GDM1 (cell line): ENCODE results near the gene CD274.
"Not testable (repeated sequence)": the region's sequence is repeated elsewhere in the genome, so short reads cannot be mapped to it uniquely, and the experiment has no call there.

Experiments used
- DNase-seq: peaks from one replicate; lab custom pipeline; 2025; lab: John Stamatoyannopoulos, UW

The CD274 gene

DNA sequence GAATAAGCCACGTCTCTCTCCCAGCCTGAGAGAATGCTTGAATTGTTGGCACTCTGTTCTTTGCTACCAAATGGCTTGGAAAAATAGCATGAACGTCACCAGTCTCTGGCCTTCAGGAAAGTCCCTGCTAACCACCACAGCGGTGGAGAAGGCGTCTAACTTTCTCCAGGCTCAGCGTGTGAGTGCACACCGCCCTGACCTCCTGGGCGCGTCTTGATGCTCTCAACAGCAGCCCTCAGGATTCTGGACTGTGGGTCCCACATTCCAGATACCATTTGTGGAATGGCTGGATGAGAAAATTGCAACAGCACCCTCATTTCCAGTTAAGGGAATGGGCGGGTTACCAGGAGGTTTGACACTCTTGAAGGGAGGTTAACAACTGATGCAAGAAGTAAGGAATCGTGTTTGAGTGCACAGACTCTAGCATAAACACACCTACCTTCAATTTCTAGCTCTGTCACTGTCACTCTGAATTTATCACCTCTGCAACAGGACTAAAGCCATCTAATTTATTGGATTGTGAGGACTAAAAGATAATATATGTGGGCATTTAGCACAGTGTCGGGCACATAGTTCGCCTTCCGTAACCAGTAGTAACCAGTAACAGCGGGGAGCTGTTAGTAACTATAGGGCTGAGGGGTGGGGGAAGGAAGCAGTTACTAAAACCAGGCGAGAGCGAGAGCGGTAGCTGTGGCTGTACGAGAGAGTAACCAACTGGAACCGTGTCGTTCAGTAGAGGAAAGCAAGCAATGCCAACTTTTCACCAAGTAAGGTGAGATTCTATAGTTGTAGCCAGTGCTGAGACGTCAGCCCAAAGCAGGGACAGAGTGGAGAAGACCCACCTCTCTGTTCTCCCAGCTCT lies 11.8 kb upstream of the CD274 start:
- DNase-seq: no peak

DNA sequence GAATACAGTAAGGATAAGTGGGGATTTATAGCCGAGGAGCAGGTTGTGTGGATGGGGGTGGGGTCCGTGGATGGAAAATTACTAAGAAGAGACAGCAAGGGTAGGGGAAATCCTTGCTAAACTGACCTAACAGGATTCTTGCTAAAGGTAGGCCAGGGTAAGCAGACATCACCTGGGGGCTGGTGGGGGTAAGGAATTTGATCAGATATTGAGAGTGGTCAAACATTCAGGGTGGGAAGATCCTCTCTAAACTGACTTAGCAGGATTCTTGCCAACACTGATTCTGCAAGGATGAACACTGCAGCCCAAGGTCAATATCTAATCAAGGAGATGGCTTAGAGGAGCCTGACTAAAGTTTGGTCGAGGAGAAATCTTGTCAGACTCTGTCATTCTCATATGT lies 9.9 kb upstream of the CD274 start:
- no peak for DNase-seq

DNA sequence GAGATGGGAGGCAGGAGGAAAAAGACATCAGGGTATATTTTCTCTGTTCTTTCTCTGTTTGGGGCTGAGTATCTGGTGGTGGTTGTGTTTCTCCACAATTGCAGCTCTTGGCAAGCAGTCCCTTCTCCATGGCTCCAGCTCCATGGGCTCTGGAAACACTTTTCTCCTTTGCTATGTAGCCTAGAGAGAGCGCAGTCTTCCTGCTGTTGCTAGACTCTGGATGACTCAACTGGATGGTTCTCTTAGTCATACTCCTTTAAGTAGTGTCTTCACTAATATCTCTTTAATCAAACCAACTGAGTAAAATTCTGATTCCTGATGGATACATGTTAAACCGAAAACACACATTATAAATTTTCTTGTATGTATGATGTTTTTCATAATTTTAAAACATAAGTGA lies 9.3 kb upstream of the CD274 start:
- DNase-seq: no peak

DNA sequence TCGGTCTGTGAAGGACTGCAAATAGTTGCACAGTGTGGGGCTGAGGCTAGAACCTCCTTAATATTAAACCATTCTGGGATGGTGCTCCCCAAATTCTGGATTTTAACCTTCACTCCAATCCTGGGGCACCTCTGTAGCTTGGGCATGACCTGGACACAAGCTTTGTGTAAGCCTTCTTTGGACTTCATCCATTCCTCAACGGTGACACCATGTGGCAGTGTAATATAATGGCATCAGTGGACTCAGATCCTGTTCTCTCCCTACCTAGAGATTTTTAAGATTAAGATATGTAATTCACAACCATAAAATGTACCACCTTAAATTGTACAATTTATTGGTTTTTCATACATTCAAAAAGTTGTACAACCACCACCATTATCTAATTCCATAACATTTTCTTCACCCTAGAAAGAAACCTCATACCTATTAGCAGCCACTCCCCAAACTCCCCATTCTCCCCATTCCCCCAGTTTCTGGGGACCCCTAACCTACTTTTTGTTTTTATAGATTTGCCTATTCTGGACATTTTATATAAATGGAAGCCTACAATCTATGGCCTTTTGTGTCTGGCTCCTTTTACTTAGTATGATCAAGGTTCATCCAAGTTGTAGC lies 7.8 kb upstream of the CD274 start:
- DNase-seq: no peak

DNA sequence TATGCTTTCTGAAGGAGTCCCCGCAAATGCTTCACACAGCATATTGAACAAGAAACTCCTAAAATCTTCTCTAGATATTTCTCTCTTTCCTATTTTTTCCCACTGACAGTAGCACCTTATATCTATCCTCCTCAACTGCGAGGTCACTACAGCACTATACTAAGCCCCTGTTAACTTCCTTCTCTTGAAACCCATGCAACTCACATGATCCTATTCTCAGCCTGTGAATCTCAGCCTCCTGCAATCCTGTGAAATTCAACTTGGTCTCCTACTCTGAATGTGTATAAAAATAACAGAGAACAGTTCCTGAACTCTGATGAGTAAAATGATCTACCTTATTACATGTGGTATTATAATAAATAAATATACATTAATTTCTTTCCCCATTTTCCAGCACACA lies 6.5 kb upstream of the CD274 start:
- no peak for DNase-seq

DNA sequence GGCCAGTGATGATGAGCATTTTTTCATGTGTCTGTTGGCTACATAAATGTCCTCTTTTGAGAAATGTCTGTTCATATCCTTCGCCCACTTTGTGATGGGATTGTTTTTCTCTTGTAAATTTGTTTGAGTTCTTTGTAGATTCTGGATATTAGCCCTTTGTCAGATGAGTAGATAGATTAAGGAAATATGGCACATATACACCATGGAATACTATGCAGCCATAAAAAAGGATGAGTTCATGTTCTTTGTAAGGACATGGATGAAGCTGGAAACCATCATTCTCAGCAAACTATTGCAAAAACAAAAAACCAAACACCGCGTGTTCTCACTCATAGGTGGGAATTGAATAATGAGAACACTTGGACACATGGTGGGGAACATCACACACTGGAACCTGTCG lies 5.2 kb upstream of the CD274 start:
- not testable (repeated sequence) for DNase-seq

DNA sequence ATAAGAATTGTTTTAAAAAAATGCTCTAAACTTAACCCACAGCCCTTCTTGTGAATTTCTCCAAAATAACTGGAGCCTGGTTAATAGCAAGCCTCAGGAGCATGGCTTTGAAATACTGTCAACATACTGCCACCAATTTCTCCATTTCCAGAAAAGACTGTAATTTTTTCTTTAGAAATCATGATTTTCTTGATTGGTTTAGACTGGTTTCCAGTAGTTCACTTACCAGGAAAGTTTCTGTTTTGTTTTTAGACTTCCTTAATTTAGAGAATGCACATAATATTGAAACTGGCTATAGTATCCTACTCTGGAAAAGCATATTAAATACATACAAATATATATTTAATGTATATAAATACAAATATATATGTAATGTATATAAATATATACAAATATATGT lies 4.5 kb upstream of the CD274 start:
- no peak for DNase-seq

DNA sequence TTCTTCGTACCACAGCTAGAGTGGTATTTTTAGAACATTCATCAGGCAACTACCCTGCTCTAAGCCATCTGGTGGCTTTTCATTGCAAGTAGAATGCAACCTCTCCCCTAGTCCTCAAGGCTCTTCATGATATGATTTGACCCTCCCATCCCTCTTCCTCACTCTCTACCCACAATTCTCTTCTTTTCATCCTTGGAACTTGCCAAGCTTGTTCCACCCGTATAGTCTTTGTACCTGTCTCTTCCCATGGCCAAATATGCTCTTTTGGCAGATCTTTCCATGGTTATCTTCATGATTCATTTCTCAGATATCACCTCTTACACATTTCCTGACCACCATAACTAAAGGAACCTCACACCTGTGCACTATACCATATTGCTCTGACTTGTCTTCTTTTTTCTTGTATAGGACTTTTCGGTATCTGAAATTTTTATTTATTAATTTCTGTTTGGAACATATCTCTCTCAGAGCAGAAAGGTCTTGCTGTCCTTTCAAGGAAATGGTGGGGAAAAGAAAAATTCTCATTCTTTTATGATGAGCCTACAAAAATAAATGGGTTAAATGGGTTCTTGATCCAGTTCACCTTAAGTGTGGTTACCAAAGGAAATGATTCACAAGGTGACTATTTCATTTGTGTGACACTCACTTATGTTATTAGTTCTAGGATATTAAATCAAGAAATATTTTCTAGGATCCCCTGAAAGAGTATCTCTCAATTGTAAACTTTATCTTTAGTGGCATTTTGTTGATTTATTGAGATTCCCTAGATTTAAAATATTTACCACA lies 3.7 kb upstream of the CD274 start:
- DNase-seq: no peak

DNA sequence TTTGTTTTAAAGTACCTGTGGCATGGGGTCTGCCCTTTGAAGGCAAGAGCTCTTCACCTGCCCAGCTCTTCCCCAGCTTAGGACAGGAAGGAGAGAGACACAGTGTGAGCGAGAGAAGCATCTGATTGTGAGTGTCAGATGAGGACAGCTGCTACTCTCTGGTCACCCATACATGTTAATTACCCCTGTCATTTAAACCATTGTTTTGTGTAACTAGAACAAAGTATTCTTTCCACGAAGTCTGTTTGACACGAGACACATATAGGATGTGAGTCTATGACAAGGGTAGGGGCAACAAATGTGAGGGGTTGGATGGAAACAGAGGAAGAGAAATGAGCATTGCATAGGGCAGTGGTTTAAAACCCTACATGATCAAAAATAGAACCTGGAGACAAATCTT lies 3.0 kb upstream of the CD274 start:
- DNase-seq: no peak

DNA sequence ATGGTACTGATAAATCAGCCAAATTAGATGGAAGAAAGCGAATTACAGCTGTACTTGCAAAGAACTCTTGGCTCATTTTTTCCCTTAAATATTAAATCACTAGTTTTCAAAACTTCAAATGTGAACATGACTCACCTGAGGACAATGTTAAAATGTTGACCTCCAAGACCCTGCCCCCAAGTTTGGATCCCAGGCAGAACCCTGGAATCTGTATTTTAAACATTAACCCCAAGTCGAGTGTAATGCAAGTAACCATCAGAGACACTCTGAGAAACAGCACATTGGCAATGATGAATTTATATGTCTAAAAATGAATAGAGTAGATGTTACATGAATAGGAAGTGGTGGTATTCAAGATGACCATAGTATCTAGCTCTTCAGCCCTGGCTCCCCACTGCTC lies 2.3 kb upstream of the CD274 start:
- DNase-seq: no peak

DNA sequence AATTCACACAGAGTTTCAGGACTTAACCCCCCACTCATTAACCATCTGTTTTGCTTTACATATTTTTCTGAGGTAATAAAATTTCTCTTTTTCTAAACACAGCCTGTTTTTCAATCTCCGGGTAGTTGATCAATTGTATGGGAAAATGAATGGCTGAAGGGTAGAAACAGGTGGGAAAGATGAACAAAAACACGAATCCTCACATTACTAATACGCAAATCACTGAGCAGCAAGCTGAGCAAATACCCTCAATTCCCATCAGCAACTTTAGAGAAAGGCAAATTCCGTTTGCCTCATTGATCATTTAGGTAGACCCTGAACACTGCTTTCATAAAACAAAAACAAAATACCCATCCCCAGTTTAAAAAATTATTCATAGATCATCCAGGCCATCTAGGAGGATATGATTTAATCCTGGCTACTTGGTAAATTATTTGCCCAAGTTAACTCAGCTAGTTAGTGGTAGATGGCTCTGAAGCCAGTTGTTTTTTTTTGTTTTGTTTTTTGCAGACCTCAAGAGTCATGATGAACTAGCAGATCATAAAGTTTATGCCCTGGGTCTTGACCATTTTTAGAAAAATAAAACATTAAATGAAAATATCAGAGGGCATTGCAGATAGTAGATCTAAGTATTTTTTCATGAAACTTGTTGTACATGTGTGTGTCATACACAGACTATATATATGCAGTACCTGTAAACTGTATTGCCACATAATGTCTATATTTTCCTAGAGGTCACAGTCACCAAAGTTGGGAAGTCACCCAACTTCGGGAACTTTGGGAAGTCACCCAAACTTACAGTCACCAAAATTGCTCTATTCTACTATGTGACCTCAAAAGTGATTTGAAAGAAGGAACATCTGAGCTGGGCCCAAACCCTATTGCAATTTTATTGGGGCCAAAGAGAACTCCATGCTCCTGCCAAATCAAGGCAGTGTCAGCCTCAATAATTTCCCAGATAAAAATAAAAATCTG lies 1.6 kb upstream of the CD274 start:
- no peak for DNase-seq

DNA sequence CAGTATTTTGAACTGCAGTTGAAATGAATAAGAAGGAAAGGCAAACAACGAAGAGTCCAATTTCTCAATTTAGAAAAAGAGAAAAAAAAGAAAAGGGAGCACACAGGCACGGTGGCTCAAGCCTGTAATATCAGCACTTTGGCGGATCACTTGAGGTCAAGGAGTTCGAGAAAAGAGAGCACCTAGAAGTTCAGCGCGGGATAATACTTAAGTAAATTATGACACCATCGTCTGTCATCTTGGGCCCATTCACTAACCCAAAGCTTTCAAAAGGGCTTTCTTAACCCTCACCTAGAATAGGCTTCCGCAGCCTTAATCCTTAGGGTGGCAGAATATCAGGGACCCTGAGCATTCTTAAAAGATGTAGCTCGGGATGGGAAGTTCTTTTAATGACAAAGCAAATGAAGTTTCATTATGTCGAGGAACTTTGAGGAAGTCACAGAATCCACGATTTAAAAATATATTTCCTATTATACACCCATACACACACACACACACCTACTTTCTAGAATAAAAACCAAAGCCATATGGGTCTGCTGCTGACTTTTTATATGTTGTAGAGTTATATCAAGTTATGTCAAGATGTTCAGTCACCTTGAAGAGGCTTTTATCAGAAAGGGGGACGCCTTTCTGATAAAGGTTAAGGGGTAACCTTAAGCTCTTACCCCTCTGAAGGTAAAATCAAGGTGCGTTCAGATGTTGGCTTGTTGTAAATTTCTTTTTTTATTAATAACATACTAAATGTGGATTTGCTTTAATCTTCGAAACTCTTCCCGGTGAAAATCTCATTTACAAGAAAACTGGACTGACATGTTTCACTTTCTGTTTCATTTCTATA lies 602 bp upstream of the CD274 start:
- DNase-seq: no peak

DNA sequence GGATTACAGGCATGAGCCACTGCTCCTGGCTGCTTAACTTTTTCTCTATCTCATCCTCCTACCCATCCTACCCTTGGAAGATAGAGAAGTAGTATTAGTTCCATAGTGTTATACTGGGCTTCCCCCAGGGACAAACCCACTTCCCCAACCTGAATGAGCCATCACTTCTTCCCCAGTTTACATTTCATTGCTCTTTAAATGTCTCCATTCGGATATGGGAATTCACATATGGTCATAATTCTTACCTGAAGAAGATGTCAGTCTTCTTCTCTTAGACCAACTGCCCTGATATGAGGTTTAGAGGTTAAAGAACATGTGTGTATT lies 1.9 kb downstream of the CD274 start:
- no peak for DNase-seq

DNA sequence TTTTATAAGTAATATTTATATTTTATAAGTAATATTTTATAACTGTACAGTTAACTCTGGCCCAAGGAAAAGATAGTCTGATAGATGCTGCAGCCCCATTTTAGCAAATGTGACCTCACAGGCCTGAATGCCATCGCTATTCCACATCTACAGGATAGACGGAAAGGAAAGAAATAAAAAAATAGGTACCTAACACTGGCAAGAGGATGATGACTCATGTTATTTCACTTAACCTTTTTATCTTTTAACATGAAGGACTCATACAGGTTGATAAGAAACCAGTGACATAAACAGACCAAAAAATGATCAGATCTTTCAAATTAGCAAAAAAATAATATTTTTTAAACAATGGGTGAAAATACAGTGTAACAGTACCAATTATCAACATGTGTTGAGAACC lies 2.7 kb downstream of the CD274 start:
- DNase-seq: no peak

DNA sequence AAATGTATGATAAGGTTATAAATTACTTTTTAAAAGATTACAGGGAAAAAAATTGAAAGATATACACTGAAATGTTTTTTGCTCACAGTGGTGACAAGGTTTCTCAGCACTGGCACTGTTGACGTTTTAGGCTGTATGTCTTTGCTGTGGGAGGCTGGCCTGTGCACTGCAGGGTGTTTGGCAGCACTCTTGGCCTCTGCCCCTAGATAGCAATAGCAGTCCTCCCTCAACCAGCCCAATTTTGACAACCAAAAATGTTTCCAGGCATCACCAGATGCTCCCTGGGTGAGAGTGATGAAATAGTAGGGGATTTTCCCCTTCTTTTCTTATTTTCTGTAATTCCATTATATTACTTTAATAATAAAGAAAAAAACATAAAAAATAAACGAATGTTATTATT lies 3.3 kb downstream of the CD274 start:
- no peak for DNase-seq

DNA sequence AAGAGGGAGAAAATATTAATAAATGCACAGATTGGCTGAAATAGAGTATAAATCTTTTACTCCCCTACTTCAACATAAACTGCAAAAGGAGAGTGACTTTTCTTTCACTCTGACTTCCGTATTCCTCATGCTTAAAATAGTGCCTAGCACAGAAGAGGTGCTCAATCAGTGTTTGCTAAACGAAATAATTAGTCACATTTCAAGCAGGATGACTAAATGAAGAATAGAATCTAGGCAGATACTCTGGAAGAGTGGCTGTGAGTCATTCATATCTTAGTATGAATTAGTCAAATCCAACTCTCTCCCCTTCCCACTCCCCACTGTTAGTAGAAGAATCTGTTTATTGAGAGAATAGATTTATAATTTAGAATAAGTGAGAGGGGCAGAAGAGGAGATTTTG lies 4.8 kb downstream of the CD274 start:
- no peak for DNase-seq

DNA sequence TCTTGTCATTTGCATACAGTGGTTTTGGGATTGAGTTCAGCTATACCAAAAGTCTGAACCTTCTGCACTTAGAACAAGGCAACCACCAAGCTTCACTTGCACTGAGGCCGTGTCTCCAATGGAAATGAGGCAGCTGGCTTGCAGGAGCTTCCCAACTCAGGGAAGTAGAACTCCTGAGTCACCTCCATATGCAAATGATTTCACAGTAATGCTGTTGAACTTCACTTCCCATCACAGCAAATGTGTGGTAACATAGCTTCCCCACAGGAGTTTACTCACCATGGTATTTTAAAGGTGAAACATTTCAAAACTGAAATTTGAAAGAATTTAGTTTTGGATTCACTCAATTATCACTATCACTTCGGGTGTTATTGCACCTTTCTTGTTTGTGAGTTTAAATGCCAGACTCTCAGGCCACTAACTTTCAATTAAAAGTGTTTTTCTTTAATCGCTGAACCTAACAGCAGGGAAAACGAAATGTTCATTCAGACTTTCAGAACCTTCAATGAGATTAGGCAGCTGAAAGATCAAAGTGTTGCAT lies 9.0 kb downstream of the CD274 start:
- no peak for DNase-seq

DNA sequence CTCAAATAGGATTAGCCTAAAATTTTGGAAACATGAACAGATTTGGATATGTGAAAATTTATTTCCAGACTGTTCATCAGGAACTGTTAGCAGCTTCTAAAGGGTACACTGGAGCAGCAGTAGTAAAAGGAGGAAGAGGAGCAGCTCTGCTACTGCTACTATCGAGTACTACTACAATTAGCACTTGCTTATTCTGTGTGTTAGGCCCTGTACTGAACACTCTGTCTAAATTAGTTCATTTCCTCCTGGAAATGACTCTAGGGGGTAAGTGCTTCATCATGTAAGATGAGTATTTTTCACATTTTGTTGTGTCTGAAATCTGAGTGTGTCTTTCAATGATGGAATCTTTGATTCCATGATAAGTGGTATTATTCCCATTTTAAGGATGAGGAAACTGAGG lies 9.8 kb downstream of the CD274 start:
- no peak for DNase-seq

DNA sequence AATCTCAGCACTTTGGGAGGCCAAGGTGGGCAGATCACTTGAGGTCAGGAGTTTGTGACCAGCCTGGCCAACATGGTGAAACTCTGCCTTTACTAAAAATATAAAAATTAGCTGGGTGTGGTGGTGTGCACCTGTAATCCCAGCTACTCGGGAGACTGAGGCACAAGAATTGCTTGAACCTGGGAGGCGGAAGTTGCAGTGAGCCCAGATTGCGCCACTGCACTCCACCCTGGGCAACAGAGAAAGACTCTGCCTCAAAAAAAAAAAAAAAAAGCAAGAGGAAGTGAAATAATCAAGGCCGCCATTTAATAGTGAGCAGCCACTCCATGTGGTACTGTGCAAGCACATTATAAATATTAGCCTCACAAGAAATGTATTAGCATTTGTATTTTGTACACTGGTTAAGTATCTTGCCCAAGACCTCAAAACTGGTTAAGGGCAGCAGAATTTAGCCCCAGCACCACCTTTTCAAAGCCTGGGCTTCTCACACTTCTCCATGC lies 14.5 kb downstream of the CD274 start:
- not testable (repeated sequence) for DNase-seq

DNA sequence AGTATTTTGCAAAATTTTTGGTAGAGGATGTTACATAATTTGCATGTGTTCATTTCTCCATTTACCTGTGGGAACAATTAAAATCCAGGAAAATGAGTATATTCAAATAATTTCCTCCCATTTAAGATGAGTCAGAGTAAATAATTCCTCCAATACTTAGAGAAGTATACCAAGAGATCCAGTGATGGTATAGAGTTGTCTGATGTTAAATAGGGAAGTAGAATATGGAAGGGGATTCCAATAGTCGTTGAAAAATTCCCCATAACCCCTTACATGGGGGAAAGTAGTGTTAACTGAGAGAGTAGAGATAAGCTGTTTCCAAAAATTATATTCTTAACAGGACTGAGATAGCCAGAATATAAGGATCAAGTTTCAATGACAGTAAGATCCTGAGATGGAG lies 15.7 kb downstream of the CD274 start:
- DNase-seq: no peak

DNA sequence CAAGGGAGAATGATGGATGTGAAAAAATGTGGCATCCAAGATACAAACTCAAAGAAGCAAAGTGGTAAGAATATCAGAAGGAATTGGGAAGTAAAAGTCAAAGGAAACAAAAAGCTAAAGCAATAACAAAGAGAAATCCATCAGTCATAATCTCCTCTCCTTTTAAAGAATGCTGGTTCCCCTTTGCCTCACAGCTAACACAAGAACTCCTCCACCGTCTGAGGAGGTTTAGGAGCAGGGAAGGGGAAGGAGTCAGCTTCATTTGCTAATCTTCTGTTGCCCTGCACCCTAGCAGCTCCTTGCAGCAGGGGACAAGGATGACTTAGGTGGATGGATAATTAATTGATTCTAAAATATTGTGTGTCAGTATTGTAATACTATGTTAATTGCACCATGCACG lies 16.4 kb downstream of the CD274 start:
- no peak for DNase-seq
